Stimulated activated CD4-positive, alpha-beta T cell treated with anti-CD3 and anti-CD28 coated beads, Interleukin-1b, Interleukin-23, amount 100 ng/mL, for 24 hours (primary cell): ENCODE data around the gene IL18R1.

ENCODE experiments used
- DNase-seq, 4 experiments: peaks; one replicate each; pipeline ENCODE4 v3.0.0-alpha.2; 2020; ENCODE audit warnings: low read depth in 4 of 4, low spot score in 1 of 4

IL18R1 gene

DNA sequence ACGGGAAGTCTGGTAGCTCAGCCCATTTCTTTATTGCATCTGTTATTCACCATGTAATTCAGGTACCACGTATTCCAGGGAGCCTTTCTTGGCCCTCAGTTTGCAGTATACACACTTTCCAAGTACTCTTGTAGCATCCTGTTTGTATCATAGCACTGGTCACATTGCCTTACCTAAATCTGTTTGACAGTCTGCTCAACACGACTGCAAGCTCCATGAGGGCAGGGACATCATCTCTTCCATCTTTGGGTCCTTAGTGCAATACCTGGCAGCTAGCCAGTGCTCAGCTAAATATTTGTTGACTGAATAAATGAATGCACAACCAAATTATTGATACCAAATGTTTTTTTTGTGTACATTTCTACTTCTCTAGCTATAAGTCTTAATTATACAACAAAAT, 11.2 kb upstream of the IL18R1 start:
- DNase-seq: no peak

DNA sequence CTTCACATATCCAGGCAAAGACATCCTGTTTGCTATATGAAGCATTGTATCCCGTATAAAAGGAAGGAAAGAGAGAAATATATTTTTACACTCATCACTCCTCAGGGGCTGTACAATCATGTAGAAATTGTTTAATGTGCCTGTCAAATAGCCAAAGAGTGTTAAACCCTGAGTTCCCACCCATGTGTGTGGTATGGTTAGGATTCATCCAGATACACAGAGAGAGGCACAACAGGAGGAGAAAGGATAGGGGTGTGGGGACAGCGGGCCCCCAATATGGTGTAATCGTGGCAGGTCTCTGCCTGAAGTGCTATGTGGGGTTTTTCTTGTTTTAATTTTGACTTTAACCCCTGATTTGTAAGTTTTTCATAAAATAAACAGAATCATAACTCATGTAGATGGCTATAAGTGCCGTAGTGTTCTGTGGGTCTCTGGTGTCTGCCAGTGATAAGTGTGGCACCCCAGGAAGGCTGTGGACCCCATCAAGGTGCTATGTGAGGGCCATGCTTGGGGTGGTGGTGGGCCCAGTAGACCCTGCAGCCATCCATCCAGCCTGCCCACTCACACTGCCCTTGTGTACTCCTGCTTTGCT, 10.2 kb upstream of the IL18R1 start:
- no peak for DNase-seq

DNA sequence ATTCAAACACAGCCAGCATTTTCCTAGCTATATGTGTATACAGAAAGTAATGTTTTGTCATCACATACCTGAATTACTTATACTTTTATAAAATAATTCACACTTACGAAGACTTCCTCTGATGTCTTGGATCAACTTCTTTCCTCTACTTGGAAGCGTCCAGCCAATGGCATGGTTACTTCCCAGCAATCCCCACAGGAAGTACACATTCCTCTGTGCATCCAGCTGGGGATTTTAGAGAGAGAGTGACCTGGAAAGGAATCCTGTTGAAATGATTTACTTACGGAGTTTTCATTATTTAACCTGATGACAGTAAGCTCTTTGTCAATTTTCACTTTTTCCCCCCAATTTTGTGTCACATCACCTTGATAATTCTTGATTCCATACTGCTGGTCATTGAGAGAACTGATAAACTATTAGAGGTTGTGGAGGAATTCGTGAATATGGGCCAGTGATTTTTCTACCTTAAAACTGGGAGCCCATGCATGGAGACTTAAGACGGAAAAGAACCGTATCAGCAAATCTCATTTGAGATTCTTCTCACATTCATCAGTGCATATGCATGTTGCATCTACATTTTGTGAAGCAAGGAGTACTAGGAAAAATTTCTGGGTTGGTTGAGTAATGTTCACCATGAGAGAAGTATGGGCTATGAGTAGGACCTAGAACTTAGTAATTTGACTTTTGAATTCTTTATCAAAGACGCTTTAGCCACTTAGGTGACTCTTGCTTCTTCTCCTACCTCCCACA, 9.0 kb upstream of the IL18R1 start:
- no peak for DNase-seq

DNA sequence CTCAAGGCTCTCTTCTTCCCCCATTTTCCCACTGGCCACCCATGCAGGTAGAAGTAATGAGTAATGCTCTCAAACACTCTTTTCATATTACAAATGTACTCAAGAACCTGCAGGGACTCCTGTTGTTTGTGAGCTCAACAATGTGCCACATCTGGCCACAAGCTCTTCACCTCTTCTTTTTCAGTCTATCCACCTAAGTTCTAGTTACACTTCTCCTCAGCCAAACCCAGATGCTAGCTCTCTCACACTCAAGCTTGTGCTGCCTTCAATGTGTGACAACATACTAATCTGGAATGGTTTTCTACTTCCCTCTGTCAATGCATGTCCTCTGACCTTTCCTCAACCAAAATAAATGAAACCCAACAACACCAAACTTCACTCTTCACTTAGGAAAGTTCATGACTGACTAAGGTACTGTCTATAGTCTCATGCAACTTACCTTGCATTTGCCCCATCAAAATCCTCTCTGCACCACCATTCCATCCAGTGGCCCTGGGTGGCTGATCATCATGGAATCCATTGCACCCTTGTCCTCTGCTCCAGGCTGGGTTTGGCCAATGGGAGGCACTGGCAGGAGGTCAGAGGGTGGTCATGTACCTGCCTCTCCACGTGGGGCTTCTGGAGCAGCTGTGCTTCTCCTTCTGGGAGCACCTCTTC, 5.3 kb upstream of the IL18R1 start:
- DNase-seq: no peak

DNA sequence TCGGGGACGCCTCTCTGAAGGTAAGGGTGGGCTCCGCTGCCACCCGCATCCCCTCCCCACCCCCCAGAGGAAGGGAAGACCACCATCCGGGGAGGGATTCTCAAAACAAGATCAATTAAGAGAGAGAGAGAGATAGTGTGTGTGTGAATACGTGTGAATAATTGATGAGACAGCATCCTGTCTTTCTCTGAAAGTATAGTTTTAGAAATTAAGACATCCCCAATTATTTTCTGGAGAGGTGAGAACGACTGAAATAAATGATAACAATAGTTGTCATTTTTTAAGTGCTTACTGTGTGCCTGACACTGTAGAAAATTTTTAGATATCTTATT, 751 bp downstream of the IL18R1 start:
- no peak for DNase-seq

DNA sequence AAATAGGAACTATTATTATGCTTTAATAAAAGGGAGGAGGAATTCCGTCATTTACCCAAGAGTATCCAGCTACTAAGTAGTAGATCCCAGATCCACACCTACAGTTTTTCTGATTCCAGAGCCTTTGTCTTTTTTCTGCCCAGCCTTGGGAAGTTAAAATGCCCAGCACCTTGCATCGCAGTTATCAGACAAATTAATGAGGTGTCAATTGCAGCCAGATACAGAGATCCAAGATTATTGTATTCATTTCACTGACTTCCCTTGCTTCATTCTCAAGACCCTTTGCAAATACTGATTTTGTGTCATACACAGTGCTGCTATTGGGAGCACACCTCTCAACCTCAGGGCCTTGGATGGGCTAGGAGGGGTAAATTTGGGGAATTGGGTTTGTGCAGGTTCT, 1.1 kb downstream of the IL18R1 start:
- no peak for DNase-seq

DNA sequence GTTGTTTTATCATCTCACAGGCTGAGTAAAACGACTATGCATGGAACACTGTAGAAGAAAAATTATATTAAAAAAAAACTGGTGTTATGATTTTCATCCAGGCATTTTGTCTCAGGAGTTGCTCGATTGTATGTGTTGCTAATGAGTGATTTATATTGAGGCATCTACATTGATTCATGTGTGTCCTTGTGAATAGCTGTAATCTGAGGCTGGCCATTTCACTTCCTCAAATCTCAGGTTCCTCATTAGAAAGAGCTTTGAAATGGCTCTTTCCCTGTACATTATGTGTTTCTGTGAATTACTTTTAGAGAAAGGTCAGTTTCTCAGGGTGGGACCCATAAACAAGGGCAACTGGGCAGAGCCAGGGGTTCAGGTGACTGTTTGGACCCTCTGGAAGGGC, 2.3 kb downstream of the IL18R1 start:
- DNase-seq: no peak

DNA sequence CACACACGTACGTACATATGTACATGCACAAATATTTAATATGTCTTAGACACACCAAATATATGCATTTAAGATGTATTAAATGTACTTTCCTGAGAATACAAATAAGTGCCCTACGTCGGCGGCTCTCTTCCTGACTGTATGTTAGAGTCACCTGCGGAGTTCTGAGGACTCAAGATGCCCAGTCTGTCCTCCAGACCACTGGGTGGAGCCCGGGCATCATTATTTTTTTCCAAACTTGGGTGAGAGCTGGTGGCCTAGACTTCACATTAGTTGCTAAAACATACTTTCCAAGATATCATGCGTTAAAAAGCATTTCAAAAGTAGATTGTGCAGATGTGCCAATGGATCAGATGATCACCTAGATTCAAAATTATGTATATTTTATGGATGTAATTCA, 2.9 kb downstream of the IL18R1 start:
- DNase-seq: no peak

DNA sequence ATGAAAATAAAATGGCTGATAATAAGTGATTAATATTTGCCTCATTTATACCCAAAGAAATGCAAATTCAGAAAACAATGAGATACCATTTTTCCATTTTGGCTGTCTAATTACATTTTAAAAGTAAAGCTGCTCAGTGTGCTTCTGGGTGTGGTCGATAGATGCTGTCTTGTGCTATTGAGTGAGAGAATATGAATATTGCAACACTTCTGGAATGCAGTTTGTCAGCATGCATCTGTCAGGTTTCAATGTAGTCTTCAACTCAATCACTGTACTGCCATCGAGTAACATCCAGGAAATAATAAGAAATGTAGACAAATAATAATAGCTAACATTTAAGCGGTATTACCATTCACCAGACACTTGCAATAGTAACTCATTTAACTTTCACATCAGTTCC, 3.9 kb downstream of the IL18R1 start:
- DNase-seq: no peak

DNA sequence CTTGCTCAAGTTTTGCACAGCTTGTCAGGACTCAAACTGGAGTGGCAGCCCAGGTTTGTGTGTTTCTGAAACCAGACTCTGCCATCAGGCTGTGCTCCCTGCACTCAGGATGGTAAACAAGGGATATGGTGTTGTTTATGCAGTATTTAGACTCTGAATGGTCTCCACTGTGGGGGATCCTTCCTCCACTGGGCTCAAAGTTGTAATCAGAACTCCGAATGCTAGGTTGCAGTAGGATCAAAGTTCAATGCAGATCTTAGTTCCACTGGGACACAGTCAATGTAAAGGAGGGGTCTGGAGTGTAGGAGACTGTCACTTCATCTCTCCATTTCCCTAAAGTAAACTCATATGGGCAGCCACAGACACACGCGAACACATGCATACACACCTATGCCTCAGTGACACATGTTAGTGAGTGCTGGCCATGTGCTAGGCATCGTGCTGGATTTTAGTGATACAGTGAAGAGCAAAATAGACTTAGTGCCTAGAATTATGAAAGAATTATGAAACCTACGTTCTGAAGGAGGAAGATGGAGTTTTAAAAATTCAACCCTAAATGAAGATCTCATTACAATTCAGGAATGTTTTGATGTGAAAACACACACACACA, 6.1 kb downstream of the IL18R1 start:
- no peak for DNase-seq

DNA sequence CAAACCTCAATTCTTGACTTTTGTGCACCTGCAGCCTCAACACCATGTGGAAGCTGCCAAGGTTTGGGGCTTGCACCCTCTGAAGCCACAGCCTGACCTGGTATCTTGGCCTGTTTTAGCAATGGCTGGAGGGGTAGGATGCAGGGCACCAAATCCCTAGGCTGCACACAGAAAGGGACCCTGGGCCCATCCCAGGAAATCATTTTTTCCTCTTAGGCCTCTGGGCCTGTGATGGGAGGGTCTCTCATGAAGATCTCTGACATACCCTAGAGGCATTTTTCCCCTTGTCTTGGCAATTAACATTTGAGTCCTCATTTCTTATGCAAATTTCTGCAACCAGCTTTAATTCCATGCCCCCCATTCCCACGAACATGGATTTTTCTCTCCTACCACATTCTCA, 10.2 kb downstream of the IL18R1 start:
- no peak for DNase-seq

DNA sequence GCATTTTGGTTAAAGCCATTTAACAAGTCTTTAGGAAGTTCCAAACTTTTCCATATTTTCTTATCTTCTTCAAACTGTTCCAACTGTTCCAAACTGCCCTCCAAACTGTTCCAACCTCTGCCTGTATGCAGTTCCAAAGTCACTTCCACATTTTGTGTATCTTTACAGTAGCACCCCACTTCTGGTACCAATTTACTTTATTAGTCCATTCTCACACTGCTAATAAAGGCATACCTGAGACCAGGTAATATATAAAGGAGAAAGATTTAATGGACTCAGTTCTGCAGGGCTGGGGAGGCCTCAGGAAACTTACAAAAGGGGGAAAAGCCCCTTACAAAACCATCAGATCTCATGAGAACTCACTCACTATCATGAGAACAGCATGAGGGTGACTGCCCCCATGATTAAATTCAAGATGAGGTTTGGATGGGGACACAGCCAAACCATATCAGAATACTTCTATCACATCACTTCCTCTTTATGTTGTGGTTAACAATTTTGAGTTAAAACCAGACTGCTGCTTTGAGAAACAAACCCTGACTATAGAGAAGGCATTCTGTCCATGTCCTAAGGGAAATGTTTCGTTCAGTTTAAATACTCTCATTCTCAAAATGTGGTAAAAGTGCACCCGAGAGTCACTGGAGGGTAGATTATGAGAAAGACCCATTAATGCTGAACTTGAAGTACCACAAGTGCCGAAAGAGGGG, 11.0 kb downstream of the IL18R1 start:
- no peak for DNase-seq

DNA sequence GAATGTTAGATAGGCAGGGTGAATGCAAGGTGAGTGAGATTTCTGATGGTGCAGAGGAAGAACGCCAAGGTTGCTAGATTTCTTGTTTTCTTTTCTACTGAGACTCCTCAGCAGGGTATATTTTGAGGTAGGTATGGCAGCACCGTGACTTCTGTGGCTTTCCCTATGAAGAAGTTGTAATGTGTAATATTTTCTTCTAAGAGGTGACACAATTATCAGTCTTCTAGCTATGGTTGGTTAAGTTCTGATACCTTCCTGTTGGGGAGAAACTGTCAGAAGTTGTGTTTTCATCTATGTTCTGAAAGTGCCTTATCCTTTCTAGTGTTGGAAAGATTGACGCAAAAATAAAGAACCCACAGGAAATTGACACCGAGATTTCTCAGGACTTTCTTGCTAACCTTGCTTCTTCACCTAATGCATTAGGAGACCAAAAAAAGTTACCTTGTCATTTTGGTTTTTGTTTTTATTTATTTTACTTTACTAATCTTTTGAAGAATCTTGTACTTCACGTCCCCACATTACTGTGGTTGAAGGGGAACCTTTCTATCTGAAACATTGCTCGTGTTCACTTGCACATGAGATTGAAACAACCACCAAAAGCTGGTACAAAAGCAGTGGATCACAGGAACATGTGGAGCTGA, 11.9 kb downstream of the IL18R1 start:
- DNase-seq: no peak

DNA sequence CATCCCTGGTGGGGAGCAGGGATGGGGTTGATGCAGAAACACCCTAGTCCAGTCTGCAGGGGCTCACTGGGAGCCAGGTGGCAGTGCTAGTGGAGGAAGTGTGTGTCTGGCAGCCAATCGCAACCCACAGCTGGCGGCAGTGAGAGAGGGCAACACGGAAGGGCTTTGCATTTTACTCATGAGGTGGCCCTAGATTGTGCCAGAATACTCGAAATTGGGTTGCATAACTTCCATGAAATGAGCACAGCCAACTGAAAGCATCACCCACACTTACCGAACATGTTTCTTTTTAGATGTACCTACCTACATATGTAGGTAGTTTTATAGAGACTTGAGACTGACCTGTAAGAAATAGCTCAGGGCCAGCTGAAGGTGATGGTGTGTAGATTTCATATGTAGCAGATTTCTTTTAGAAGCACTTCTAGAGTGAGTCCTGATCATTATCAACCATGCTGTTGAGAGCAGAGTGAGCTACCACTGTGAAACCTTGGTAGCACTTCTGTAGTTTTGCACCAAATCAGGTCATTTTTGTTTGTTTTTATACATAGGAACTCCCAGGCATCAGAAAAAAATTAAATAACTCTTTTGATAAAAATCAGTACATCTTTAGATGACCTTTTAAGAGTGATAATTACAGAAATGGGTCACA, 13.0 kb downstream of the IL18R1 start:
- no peak for DNase-seq

DNA sequence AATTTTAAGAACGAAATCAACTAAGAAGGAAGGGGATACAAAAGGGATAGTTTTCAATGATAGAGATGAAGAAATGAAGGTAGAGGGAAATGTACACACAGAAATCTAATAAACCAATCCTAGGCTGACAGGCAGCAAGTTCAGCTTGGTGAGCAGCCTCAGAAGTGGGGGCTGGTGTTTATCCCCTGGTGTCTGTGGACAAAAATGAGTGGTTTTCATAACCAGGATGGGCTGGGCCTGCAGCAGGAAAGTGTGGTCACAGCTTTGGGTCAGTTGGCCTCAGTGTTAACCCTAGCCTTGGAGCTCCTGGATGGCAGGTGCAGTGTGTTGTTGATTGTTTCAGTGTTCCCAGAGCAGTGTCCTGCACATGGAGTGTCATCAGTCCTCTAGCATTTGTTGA, 14.3 kb downstream of the IL18R1 start:
- DNase-seq: no peak

DNA sequence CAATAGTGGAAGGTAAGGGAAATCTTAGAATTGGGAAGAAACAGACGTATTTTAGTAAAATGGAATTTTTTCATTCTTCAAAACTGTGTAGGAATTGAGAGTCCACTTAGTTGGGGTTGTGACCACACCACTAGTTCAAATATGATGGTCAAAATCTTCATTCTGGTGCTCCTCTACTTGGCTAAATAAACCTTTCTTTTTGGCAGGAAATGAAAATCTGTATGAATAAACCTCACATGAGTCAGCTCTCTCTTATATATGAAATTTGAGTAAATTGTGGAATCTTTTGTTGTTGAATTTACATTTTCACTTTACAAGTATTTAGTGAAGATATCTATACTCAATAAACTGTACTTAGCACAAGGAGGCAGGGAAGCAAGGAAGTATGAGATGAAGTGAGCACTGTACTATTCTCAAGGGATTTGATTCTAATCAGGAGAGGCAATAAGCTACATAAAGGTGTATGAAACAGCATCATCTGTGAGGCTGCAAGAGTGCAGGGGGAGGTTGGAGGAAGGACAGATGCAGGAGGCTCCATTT, 20.5 kb downstream of the IL18R1 start:
- no peak for DNase-seq

DNA sequence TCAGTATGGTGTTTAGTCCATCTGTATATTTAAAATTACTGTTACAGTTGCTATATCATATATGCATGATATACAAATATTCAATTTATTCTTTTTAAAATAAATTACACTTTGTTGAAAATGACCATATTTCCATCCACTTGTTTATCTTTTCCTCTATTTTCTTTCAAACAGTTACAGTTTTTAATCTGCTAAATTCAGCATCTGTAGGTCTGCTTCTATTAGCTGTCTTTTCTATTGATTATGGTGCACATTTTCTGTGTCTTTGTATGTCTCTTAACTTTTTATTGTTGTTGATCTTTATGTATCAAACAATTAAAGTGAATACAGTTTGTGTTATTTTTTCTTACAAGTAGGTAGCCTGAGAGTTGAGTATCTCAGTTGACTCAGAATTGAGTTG, 28.1 kb downstream of the IL18R1 start:
- no peak for DNase-seq

DNA sequence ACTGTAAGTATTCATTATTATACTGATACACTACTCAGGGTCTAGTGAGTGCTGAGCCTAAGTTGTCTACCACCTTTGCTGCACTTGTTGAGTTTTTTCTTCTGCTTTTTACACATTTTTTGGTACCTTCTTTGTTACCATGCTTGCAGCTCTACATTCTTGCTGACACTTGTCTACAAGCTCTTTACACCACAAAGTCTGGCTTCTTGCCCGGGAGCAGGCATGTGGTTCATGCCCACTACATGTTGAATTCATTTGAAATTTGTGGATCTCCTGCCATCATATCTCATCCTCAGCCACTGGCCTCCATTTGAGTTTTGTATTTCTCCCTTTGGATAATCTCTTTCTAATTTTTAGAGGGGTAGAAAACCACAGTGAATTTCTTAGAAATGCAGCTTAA, 29.9 kb downstream of the IL18R1 start:
- no peak for DNase-seq

DNA sequence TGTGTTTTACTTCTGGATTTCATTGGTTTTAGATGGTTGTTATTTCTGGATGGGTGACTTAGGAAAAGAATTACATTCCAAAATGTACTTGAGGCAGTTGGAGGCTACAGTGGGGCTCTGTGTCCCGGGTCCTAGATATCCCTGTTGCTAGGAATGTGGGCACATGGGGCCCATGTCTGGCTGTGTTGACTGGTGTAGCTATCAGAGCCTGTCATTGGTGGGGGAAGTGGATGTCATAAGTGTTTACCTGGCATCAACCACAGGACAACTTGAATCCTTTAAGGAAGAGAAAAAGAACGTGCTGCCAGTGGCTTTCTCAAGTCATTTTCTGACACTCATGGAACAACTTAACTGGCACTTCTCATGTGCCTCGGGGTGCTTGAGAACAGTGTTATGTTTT, 30.4 kb downstream of the IL18R1 start:
- DNase-seq: no peak

DNA sequence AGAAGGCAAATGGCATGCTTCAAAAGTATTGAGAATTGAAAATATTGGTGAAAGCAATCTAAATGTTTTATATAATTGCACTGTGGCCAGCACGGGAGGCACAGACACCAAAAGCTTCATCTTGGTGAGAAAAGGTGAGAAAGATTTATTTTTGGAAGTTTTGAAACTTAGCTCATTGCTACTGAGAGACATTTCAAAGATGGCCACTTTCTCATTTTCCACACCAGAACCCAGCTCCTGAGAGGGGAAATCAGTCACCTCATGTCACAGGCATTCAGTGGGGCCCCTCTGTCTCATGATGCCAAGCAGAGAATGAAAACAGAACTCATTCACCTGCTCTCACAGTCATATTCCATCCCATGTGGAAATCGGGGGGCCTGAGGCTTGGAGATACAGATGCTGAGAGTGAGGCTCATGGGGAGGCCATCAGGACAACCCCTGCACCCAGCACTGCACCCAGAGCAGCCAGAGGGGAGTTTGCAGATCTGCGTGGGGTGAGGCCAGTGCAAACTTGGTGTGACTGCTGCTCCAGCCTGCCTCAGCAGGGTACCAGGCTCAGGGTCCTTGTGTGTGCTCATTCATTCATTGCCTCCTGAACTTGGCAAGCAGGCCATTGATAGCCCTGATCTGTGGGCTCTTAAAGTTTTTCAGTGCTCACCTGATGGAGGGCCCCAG, 31.4 kb downstream of the IL18R1 start:
- no peak for DNase-seq
